ENCODE results near the gene TM4SF20. TPM values are rescaled to one million over a fixed set of nuclear protein-coding genes. Genes with fewer than 3 reads are reported as not detected.

Gene TM4SF20
- polyA plus RNA-seq (not detected in 3 replicates), polyA minus RNA-seq (not detected in 3 replicates)
- polyA plus RNA-seq (2011; ENCODE audit: low read depth), result not detected
- polyA plus RNA-seq (2011; cell fraction: cytosol; rRNA removed), result not detected in 2 replicates
- not detected in 2 replicates for polyA plus RNA-seq (2011; cell fraction: nucleus; rRNA removed)
- polyA plus RNA-seq (2012; ENCODE audit: low replicate concordance), result not detected in 2 replicates
- polyA minus RNA-seq (2011; cell fraction: cytosol; rRNA and poly(A)+ RNA removed), result not detected
- polyA minus RNA-seq (2011; cell fraction: nucleus; rRNA and poly(A)+ RNA removed), result not detected in 2 replicates

- Histone ChIP-seq H4K20me1 (ENCODE audit: control insufficient read depth, extremely low read depth, insufficient read depth, low read length) (no peaks in the 10 kb centered on the region), H3K9me3 (ENCODE audit: control insufficient read depth, low read depth, low read length) (no peaks in the 10 kb centered on the region), H3K27me3 (ENCODE audit: control insufficient read depth, extremely low read depth, insufficient read depth, low read length) (peaks cover 4% of the 10 kb centered on the region), H3K4me3 (ENCODE audit: control insufficient read depth in 2 of 3, extremely low read depth in 1 of 3, insufficient read depth in 2 of 3, low read depth in 1 of 3, low read length in 3 of 3) (no peak within 1 kb of the TSS), H3K9me1 (ENCODE audit: control insufficient read depth, extremely low read depth, insufficient read depth, low read length) (no peaks in the 10 kb centered on the region), H3K79me2 (ENCODE audit: control insufficient read depth, insufficient read depth, low read length) (no peaks in the 10 kb centered on the region), H2AFZ (ENCODE audit: control insufficient read depth, low read length) (no peak within 1 kb of the TSS), H3K4me2 (ENCODE audit: control insufficient read depth, extremely low read depth, insufficient read depth, low read depth, low read length) (no peak within 1 kb of the TSS), H3K36me3 (ENCODE audit: control insufficient read depth in 2 of 2, extremely low read depth in 1 of 2, insufficient read depth in 2 of 2, low read length in 2 of 2) (no peaks in the 10 kb centered on the region), H3K4me1 (ENCODE audit: control insufficient read depth, extremely low read depth, insufficient read depth, low read length) (peaks cover 10% of the 10 kb centered on the region), H3K27ac (ENCODE audit: control insufficient read depth, insufficient read depth, low read length) (no peak within 1 kb of the TSS), H3K9ac (ENCODE audit: control insufficient read depth, extremely low read depth, insufficient read depth, low read length) (no peak within 1 kb of the TSS)
- DNase-seq (ENCODE audit: low read depth, low spot score) (no peak), FAIRE-seq (no peak)
- dilution Hi-C loops (cut with MboI; ENCODE audit: extremely low pct_ligation_motif_present, low sequenced_read_pairs), result no loop called here
- TF ChIP-seq CTCF (optimal IDR thresholded peaks at IDR 0.05 in 1 of 3, IDR thresholded peaks at IDR 0.05 in 1 of 3, conservative IDR thresholded peaks at IDR 0.05 in 1 of 3; ENCODE audit: extremely low read depth in 1 of 3, insufficient read depth in 2 of 3, low read length in 3 of 3), result no peak
- TF ChIP-seq EZH2 (IDR thresholded peaks at IDR 0.05; ENCODE audit: low read length), result no peak
These were observed at the start of gene TM4SF20 for GRCh38 chr2:227379095-227379494. Gene TM4SF20, minus strand, starts transcription at chr2:227379306. Its CDS starts 38 bp downstream, at chr2:227379268.

- H3K4me2 ChIP-seq (ENCODE audit: control insufficient read depth, extremely low read depth, insufficient read depth, low read depth, low read length), result no peak overlapping the region
- no peak overlapping the region for H3K4me3 ChIP-seq (ENCODE audit: control insufficient read depth in 2 of 3, extremely low read depth in 1 of 3, insufficient read depth in 2 of 3, low read depth in 1 of 3, low read length in 3 of 3)
- H3K36me3 ChIP-seq (ENCODE audit: control insufficient read depth in 2 of 2, extremely low read depth in 1 of 2, insufficient read depth in 2 of 2, low read length in 2 of 2), result no peaks in the 10 kb centered on the region
- peaks cover 3% of the 10 kb centered on the region for H3K9me3 ChIP-seq (ENCODE audit: control insufficient read depth, low read depth, low read length)
- no peak overlapping the region for H2AFZ ChIP-seq (ENCODE audit: control insufficient read depth, low read length)
- H3K27me3 ChIP-seq (ENCODE audit: control insufficient read depth, extremely low read depth, insufficient read depth, low read length), result no peaks in the 10 kb centered on the region
- H3K4me1 ChIP-seq (ENCODE audit: control insufficient read depth, extremely low read depth, insufficient read depth, low read length), result no peaks in the 10 kb centered on the region
- H3K27ac ChIP-seq (ENCODE audit: control insufficient read depth, insufficient read depth, low read length), result no peak overlapping the region
- dilution Hi-C loops (cut with MboI; ENCODE audit: extremely low pct_ligation_motif_present, low sequenced_read_pairs), result no loop called here
- no peak for FAIRE-seq
- no peak for DNase-seq (ENCODE audit: low read depth, low spot score)
- no peaks in the 10 kb centered on the region for H3K79me2 ChIP-seq (ENCODE audit: control insufficient read depth, insufficient read depth, low read length)
- H3K9ac ChIP-seq (ENCODE audit: control insufficient read depth, extremely low read depth, insufficient read depth, low read length), result no peak overlapping the region
- no peak for TF ChIP-seq CTCF (optimal IDR thresholded peaks at IDR 0.05 in 1 of 3, IDR thresholded peaks at IDR 0.05 in 1 of 3, conservative IDR thresholded peaks at IDR 0.05 in 1 of 3; ENCODE audit: extremely low read depth in 1 of 3, insufficient read depth in 2 of 3, low read length in 3 of 3)
- no peak for TF ChIP-seq EZH2 (IDR thresholded peaks at IDR 0.05; ENCODE audit: low read length)
- H4K20me1 ChIP-seq (ENCODE audit: control insufficient read depth, extremely low read depth, insufficient read depth, low read length), result no peaks in the 10 kb centered on the region
- H3K9me1 ChIP-seq (ENCODE audit: control insufficient read depth, extremely low read depth, insufficient read depth, low read length), result no peaks in the 10 kb centered on the region
These were observed 49.7 kb upstream of the TM4SF20 start for GRCh38 chr2:227428731-227429285.

All from keratinocyte (primary cell).